BJ (cell line): ENCODE data around the gene ZFAND3. TPM values are rescaled to one million over a fixed set of nuclear protein-coding genes. Genes with fewer than 3 reads are reported as not detected.

Experiments
- CTCF ChIA-PET: fragments of 350-600 bp; formaldehyde crosslinking; extraction: SDS; loops from one replicate; lab custom pipeline; 2021; ENCODE audit warnings: antibody characterized with exemption, inconsistent platforms; lab: Yijun Ruan, JAX
- POLR2A ChIA-PET: fragments of 300-600 bp; sonication (Branson Sonifier 250); formaldehyde crosslinking; extraction: SDS; loops from one replicate; lab custom pipeline; 2021; ENCODE audit warnings: antibody characterized with exemption; lab: Charles Lee
- DNase-seq: peaks from one replicate; pipeline ENCODE4 v3.0.0-alpha.2; 2011; ENCODE audit warnings: low read depth
- H3K27me3 ChIP-seq: 2 replicates; pipeline ENCODE4 v1.6.0; 2011; ENCODE audit warnings: low read length; ENCODE audit not compliant: control insufficient read depth, insufficient read depth
- H3K36me3 ChIP-seq: 2 replicates; pipeline ENCODE4 v1.5.1; 2011; ENCODE audit warnings: low read length; ENCODE audit not compliant: control insufficient read depth, insufficient read depth
- H3K4me3 ChIP-seq: 2 replicates; pipeline ENCODE4 v1.5.1; 2011; ENCODE audit warnings: low read depth, mild to moderate bottlenecking, control low read depth, low read length
- polyA plus RNA-seq: library from polyadenylated mRNA; depleted of rRNA; stranded (reverse); fragments of >200 nt; gene quantifications from 2 replicates; pipeline ENCODE4 v1.2.3, GENCODE V29; 2011
- TF ChIP-seq, protein P1 (sequence below): IDR thresholded peaks from 2 replicates; pipeline ENCODE4 v1.5.1; 2011; ENCODE audit warnings: low read depth, mild to moderate bottlenecking, control low read depth, inconsistent platforms, low read length, moderate library complexity; ENCODE audit not compliant: insufficient read depth

Gene ZFAND3
- polyA plus RNA-seq, 1 experiment: 15.5 TPM

DNA sequence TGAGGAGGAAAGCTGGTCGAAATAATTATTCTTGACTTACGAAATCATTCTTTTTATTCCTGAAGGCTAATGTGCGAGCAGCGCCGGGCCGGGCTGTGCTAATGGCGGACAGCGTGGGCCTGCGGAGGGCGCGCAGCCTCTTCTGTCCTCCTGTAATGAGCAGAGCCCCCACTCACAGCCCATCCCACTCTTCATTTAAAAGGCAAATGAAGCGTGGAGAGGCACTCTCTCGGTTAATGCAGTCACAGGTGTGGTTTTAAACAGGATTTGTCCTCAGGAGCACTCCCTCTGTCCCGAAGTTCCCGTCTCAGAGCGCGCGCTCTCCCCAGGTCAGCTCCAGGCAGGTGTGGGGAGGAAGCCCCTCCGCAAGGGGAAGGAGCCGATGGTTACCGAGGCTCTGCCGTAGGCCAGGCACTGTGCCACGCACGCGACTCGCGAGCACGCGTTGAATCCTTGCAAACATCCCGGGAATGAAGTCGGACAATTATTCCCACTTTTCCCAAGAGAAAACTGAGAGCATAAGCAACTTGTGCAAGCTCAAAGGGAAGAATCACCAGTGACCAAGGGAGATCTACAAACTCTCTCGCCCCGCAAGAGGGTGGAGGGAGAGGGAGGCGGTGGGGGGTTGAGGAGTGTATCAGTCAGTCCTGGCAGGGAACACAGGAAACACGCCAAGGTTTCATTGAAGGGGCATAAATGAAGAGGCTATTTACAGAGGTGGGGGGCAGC is 35.5 kb upstream of the ZFAND3 start:
- CTCF ChIA-PET: interaction anchor here (0.9 to 1.6 kb wide), 5 partner anchors 11 to 250 kb away, joined by 3 read pairs; no protein-coding TSS in a partner anchor

DNA sequence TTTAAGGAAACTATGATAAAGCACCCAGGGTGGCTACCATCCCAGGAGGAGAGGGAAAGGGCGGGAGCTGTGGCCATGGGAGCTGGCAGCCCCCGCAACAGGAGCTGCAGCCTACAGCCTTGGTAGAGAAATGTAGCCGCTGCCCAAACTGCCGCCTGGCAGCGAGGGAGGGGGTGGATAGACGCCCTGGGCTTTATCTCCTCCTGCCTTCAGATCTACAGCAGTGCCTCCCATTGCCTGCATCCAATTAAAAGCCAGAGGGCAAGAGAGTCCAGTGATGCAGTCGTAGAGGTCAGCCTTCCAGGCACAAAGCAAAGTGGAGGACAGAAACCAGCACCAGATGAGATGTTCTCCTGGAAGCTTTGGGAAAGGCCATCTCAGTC is 35.0 kb upstream of the ZFAND3 start:
- POLR2A ChIA-PET: no interaction called here
- TF ChIP-seq, protein P1, sequence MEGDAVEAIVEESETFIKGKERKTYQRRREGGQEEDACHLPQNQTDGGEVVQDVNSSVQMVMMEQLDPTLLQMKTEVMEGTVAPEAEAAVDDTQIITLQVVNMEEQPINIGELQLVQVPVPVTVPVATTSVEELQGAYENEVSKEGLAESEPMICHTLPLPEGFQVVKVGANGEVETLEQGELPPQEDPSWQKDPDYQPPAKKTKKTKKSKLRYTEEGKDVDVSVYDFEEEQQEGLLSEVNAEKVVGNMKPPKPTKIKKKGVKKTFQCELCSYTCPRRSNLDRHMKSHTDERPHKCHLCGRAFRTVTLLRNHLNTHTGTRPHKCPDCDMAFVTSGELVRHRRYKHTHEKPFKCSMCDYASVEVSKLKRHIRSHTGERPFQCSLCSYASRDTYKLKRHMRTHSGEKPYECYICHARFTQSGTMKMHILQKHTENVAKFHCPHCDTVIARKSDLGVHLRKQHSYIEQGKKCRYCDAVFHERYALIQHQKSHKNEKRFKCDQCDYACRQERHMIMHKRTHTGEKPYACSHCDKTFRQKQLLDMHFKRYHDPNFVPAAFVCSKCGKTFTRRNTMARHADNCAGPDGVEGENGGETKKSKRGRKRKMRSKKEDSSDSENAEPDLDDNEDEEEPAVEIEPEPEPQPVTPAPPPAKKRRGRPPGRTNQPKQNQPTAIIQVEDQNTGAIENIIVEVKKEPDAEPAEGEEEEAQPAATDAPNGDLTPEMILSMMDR: no peak
- CTCF ChIA-PET: interaction anchor here (0.9 to 1.2 kb wide), 3 partner anchors 12 to 249 kb away, joined by 3 read pairs; no protein-coding TSS in a partner anchor
- H3K27me3 ChIP-seq: no peaks in the 10 kb centered on the region
- no peaks in the 10 kb centered on the region for H3K36me3 ChIP-seq
- H3K4me3 ChIP-seq: no peak overlapping the region
- no peak for DNase-seq

More for the DNA sequence above, 35.5 kb upstream of the ZFAND3 start:
- POLR2A ChIA-PET: no interaction called here
- H3K27me3 ChIP-seq: no peaks in the 10 kb centered on the region
- TF ChIP-seq, protein P1: peak; percentile 27; the same call in 1 of the 2 replicates
- H3K4me3 ChIP-seq: peak overlapping the region; percentile 2; the same call in 1 of the 2 replicates
- no peak for DNase-seq
- no peaks in the 10 kb centered on the region for H3K36me3 ChIP-seq

DNA sequence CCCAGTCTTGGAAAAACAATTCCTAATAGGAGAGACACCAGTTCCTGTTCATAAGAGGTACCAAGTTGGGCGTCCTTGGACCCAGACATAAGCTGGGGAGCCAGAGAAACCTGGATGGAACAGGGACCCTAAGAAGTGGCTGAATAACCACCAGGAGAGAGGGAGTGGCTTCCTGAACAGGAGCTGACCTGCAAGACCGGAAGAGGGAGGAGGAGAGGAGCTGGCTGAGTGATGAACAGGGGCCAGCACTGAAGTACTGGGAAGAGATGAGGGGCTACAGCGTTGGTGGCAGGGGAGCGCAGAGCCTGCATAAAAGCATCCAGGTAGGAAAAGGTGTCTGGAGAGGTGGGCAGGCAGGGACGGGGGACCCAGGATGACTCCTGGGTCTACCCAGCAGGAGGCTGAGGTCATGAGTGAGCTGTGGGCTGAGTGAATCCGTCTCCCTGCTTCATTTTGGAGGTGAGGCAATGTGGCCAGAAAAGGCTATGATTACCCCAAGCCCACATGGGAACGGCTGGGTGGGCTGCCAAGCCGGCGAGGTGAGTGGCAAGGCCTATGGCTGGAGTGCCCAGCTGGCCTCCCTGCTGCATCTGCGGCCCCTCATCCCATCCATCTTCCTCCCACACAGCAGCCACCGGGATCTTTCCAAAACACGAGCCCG is 34.4 kb upstream of the ZFAND3 start:
- DNase-seq: no peak
- Histone ChIP-seq H3K4me3 (no peak overlapping the region), H3K27me3 (no peaks in the 10 kb centered on the region), H3K36me3 (no peaks in the 10 kb centered on the region)
- POLR2A ChIA-PET: no interaction called here
- TF ChIP-seq, protein P1: no peak
- CTCF ChIA-PET: interaction anchor here (0.9 to 1.2 kb wide), 3 partner anchors 12 to 249 kb away, joined by 3 read pairs; no protein-coding TSS in a partner anchor

DNA sequence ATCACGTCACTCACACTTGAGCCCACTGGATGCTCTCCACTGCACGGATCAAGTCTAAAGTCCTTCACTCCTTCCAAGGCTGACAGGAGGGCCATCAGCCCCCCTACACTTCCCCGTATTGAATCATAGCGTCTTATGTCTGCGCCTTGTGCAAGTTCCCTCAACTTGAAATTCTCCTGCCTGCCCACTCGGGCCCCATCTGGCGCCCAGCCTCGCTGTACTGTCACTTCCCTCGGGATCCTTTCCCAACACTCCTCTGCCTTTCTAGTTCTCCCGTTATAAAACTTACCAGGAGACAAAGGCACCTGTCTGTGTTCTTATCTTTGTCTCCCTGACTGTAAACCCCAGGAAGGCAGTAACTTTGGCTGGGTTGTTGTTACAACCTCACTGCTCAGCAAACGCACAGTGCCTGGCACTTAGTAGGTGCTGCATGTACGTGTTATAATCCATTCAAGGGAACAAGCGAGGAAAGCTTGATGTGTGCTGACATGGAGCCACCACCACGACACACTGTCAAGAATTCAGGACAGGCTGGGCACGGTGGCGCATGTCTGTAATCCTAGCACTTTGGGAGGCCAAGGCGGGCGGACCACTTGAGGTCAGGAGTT is 33.8 kb upstream of the ZFAND3 start:
- TF ChIP-seq, protein P1: no peak
- CTCF ChIA-PET: no interaction called here
- POLR2A ChIA-PET: no interaction called here
- no peaks in the 10 kb centered on the region for H3K27me3 ChIP-seq
- no peak overlapping the region for H3K4me3 ChIP-seq
- no peak for DNase-seq
- H3K36me3 ChIP-seq: no peaks in the 10 kb centered on the region

DNA sequence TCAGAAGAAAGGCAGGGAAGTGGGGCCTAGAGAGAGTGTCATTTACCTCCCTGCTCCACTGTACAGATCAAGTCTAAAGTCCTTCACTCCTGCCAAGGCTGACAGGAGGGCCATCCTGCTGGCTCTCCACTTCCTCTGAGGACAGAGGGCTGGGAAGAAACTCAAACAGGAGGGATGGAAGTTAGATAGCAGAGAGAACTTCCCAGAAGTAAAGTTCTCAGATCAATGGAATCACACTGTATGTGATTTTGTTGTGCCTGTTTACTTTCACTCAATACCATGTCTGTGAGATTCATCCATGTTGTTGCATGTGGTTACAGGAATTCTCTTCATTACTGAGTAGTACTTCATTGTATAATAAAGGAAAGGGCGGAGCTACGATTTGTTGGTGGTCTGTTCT is 32.3 kb upstream of the ZFAND3 start:
- H3K36me3 ChIP-seq: no peaks in the 10 kb centered on the region
- DNase-seq: no peak
- POLR2A ChIA-PET: no interaction called here
- no peaks in the 10 kb centered on the region for H3K27me3 ChIP-seq
- TF ChIP-seq, protein P1: no peak
- CTCF ChIA-PET: interaction anchor here (1.0 kb wide), 1 partner anchor 74 kb away, joined by 3 read pairs; no protein-coding TSS in a partner anchor
- H3K4me3 ChIP-seq: no peak overlapping the region
